Endodermal cell (in vitro differentiated cells): ENCODE measurements around the gene C10orf67. TPM values are rescaled to one million over a fixed set of nuclear protein-coding genes. Genes with fewer than 3 reads are reported as not detected.

Source experiments
- DNase-seq: peaks from one replicate; pipeline ENCODE4 v3.0.0-alpha.2; 2017
- H3K27ac ChIP-seq: 2 replicates; pipeline ENCODE4 v1.5.1; 2013; ENCODE audit warnings: mild to moderate bottlenecking, low read depth, low read length, moderate library complexity
- H3K27me3 ChIP-seq: 2 replicates; pipeline ENCODE4 v1.6.1; 2013; ENCODE audit warnings: mild to moderate bottlenecking, low read length, moderate library complexity; ENCODE audit not compliant: insufficient read depth, control insufficient read depth, poor library complexity, severe bottlenecking
- H3K36me3 ChIP-seq: 2 replicates; pipeline ENCODE4 v1.7.0; 2013; ENCODE audit warnings: mild to moderate bottlenecking, low read length, moderate library complexity; ENCODE audit not compliant: control insufficient read depth, insufficient read depth
- H3K4me1 ChIP-seq: one replicate; pipeline ENCODE4 v1.7.0; 2013; ENCODE audit warnings: low read length; ENCODE audit not compliant: control insufficient read depth, insufficient read depth
- H3K4me3 ChIP-seq: 2 replicates; pipeline ENCODE4 v1.5.1; 2013; ENCODE audit warnings: mild to moderate bottlenecking, low read length, moderate library complexity
- H3K9ac ChIP-seq: 2 replicates; pipeline ENCODE4 v1.6.1; 2013; ENCODE audit warnings: mild to moderate bottlenecking, low read length, moderate library complexity; ENCODE audit not compliant: poor library complexity, severe bottlenecking; ENCODE audit errors: extremely low read depth
- H3K9me3 ChIP-seq: 2 replicates; pipeline ENCODE4 v1.6.1; 2013; ENCODE audit warnings: mild to moderate bottlenecking, low read length, moderate library complexity; ENCODE audit not compliant: control insufficient read depth
- H3K27ac Mint-ChIP-seq: 2 replicates; pipeline ENCODE4 v1.8.0; 2020; ENCODE audit warnings: mixed read lengths
- H3K27me3 Mint-ChIP-seq: 2 replicates; pipeline ENCODE4 v1.8.0; 2021; ENCODE audit warnings: mild to moderate bottlenecking, mixed read lengths; ENCODE audit not compliant: insufficient read depth
- H3K36me3 Mint-ChIP-seq: 2 replicates; pipeline ENCODE4 v1.8.0; 2020; ENCODE audit warnings: low read depth, mixed read lengths
- H3K4me1 Mint-ChIP-seq: 2 replicates; pipeline ENCODE4 v1.8.0; 2020; ENCODE audit warnings: mixed read lengths
- H3K4me3 Mint-ChIP-seq: 2 replicates; pipeline ENCODE4 v1.8.0; 2020; ENCODE audit warnings: mild to moderate bottlenecking, moderate library complexity, mixed read lengths
- H3K9me3 Mint-ChIP-seq: 2 replicates; pipeline ENCODE4 v1.8.0; 2020; ENCODE audit warnings: mild to moderate bottlenecking, mixed read lengths
- CTCF ChIP-seq: fragments of 200-600 bp; sonication (generic); conservative IDR thresholded peaks from 2 replicates; pipeline ENCODE4 v1.5.0; 2021; ENCODE audit warnings: antibody characterized with exemption, mild to moderate bottlenecking
- WGBS, 2 experiments: methylation state at CpG; one replicate each; pipeline versions ENCODE4 v1.1.5 to v1.1.7; 2013; ENCODE audit warnings: missing lambda C conversion rate in 2 of 2, mixed read lengths in 1 of 2; ENCODE audit not compliant: insufficient coverage in 1 of 2, insufficient read length in 1 of 2; 5-methylcytosine and 5-hydroxymethylcytosine counted together
- total RNA-seq, 2 donors: library from RNA; stranded (reverse); fragmentation: NEBNext Ultra II Directional in 1 of 2; extraction: Animal tissue kit (Norgen Biotek cat#: 25700) in 1 of 2; gene quantifications; 2 replicates in 1 of 2; 3 replicates in 1 of 2; pipeline ENCODE4 v1.2.1, GENCODE V29; 2021

The C10orf67 gene
- total RNA-seq, 2 donors from 2014 or later: not detected

GRCh38 chr10:23171232-23171876 lies 173.2 kb downstream of the C10orf67 start:
- peaks cover 5% of the 10 kb centered on the region for H3K4me1 Mint-ChIP-seq
- H3K27me3 ChIP-seq: peaks cover 100% of the 10 kb centered on the region
- 11 to 19% methylated on average over 9 to 26 of the region's 26 CpGs for WGBS, 2 experiments

GRCh38 chr10:23158370-23158769 lies 186.2 kb downstream of the C10orf67 start:
- 2 to 6% methylated on average over 3 to 5 of the region's 5 CpGs for WGBS, 2 experiments
- no peak overlapping the region for H3K27ac Mint-ChIP-seq

More at GRCh38 chr10:23171232-23171876, 173.2 kb downstream of the C10orf67 start:
- H3K9me3 Mint-ChIP-seq: no peaks in the 10 kb centered on the region
- no peak overlapping the region for H3K27ac Mint-ChIP-seq
- Histone ChIP-seq H3K9ac (no peak overlapping the region), H3K9me3 (no peaks in the 10 kb centered on the region), H3K4me1 (no peaks in the 10 kb centered on the region), H3K27ac (no peak overlapping the region), H3K36me3 (no peaks in the 10 kb centered on the region), H3K4me3 (no peak overlapping the region)
- no peak overlapping the region for H3K4me3 Mint-ChIP-seq
- H3K27me3 Mint-ChIP-seq: peaks cover 96% of the 10 kb centered on the region
- no peaks in the 10 kb centered on the region for H3K36me3 Mint-ChIP-seq
- no peak for TF ChIP-seq CTCF
- DNase-seq: peak; percentile 91

GRCh38 chr10:23157691-23158369 lies 186.8 kb downstream of the C10orf67 start:
- H3K9ac ChIP-seq: no peak overlapping the region
- peaks cover 3% of the 10 kb centered on the region for H3K4me1 Mint-ChIP-seq
- H3K27ac Mint-ChIP-seq: no peak overlapping the region
- H3K4me3 Mint-ChIP-seq: no peak overlapping the region
- peaks cover 53% of the 10 kb centered on the region for H3K27me3 Mint-ChIP-seq
- H3K9me3 Mint-ChIP-seq: no peaks in the 10 kb centered on the region
- no peak for TF ChIP-seq CTCF
- peaks cover 61% of the 10 kb centered on the region for H3K27me3 ChIP-seq
- no peaks in the 10 kb centered on the region for H3K36me3 Mint-ChIP-seq
- H3K4me1 ChIP-seq: no peaks in the 10 kb centered on the region
- H3K36me3 ChIP-seq: no peaks in the 10 kb centered on the region
- WGBS, 2 experiments: 40 to 60% methylated on average over 2 to 12 of the region's 12 CpGs
- no peaks in the 10 kb centered on the region for H3K9me3 ChIP-seq
- H3K4me3 ChIP-seq: peak overlapping the region; percentile 51
- DNase-seq: peak; percentile 60
- no peak overlapping the region for H3K27ac ChIP-seq

More at GRCh38 chr10:23158370-23158769, 186.2 kb downstream of the C10orf67 start:
- no peaks in the 10 kb centered on the region for H3K4me1 ChIP-seq
- H3K4me3 Mint-ChIP-seq: no peak overlapping the region
- H3K36me3 Mint-ChIP-seq: no peaks in the 10 kb centered on the region
- peak overlapping the region; percentile 51 for H3K4me3 ChIP-seq
- H3K36me3 ChIP-seq: no peaks in the 10 kb centered on the region
- no peaks in the 10 kb centered on the region for H3K9me3 Mint-ChIP-seq
- DNase-seq: peak; percentile 78
- no peak overlapping the region for H3K9ac ChIP-seq
- peaks cover 3% of the 10 kb centered on the region for H3K4me1 Mint-ChIP-seq
- no peak overlapping the region for H3K27ac ChIP-seq
- peaks cover 57% of the 10 kb centered on the region for H3K27me3 Mint-ChIP-seq
- H3K9me3 ChIP-seq: no peaks in the 10 kb centered on the region
- H3K27me3 ChIP-seq: peaks cover 66% of the 10 kb centered on the region
- TF ChIP-seq CTCF: peak; percentile 87
